CD4-positive, alpha-beta T cell (primary cell): ENCODE results near the gene GLCCI1. TPM values are rescaled to one million over a fixed set of nuclear protein-coding genes. Genes with fewer than 3 reads are reported as not detected.

Experiments
- ATAC-seq: fragments of 200-7000 bp; cut with Tn5 transposase; one replicate; pipeline ENCODE4 v1.10.0; 2022; ENCODE audit warnings: mild to moderate bottlenecking; ENCODE audit not compliant: poor library complexity
- CTCF ChIA-PET: fragments of 350-600 bp; sonication (Branson Sonifier 250); formaldehyde crosslinking; loops from one replicate; lab custom pipeline; 2021; ENCODE audit warnings: antibody characterized with exemption, inconsistent platforms; lab: Charles Lee
- POLR2A ChIA-PET: fragments of 350-600 bp; sonication (Branson Sonifier 250); formaldehyde crosslinking; loops from one replicate; lab custom pipeline; 2021; ENCODE audit warnings: antibody characterized with exemption, inconsistent platforms; lab: Charles Lee
- DNase-seq, 14 experiments: peaks; one replicate each; pipeline ENCODE4 v3.0.0-alpha.2; 2013 to 2020; ENCODE audit warnings: mixed read lengths in 2 of 14
- H3K27ac ChIP-seq, 2 donors: one replicate each; pipeline versions ENCODE4 v1.5.1 to v1.7.0; 2013; ENCODE audit warnings: low read length in 2 of 2, low read depth in 1 of 2, mild to moderate bottlenecking in 1 of 2
- H3K27me3 ChIP-seq, 2 experiments: 1 replicate in 1 of 2; 2 replicates in 1 of 2; pipeline versions ENCODE4 v1.6.1 to v1.7.0; 2013; ENCODE audit warnings: low read length in 2 of 2, control low read depth in 1 of 2, mild to moderate bottlenecking in 1 of 2, moderate library complexity in 1 of 2; ENCODE audit not compliant: insufficient read depth in 2 of 2, control insufficient read depth in 1 of 2
- H3K36me3 ChIP-seq: one replicate; pipeline ENCODE4 v1.6.1; 2013; ENCODE audit warnings: low read length, control low read depth; ENCODE audit not compliant: insufficient read depth
- H3K4me1 ChIP-seq: one replicate; pipeline ENCODE4 v1.6.1; 2013; ENCODE audit warnings: low read length, control low read depth; ENCODE audit not compliant: insufficient read depth
- H3K4me3 ChIP-seq: one replicate; pipeline ENCODE4 v1.5.1; 2013; ENCODE audit warnings: mild to moderate bottlenecking, low read length, moderate library complexity
- H3K9me3 ChIP-seq, 2 experiments: 1 replicate in 1 of 2; 2 replicates in 1 of 2; pipeline versions ENCODE4 v1.6.1 to v1.7.0; 2013; ENCODE audit warnings: low read length in 2 of 2, mild to moderate bottlenecking in 2 of 2, control low read depth in 1 of 2, moderate library complexity in 1 of 2; ENCODE audit not compliant: control insufficient read depth in 1 of 2, insufficient read depth in 1 of 2
- H3K27ac Mint-ChIP-seq: one replicate; pipeline ENCODE4 v1.8.0; 2020; ENCODE audit warnings: mixed read lengths
- H3K27me3 Mint-ChIP-seq: one replicate; pipeline ENCODE4 v1.8.0; 2021; ENCODE audit warnings: mixed read lengths
- H3K36me3 Mint-ChIP-seq: one replicate; pipeline ENCODE4 v1.8.0; 2021; ENCODE audit warnings: low read depth, mixed read lengths
- H3K4me1 Mint-ChIP-seq: one replicate; pipeline ENCODE4 v1.8.0; 2021; ENCODE audit warnings: low read depth, mixed read lengths
- H3K4me3 Mint-ChIP-seq: one replicate; pipeline ENCODE4 v1.8.0; 2020; ENCODE audit warnings: mild to moderate bottlenecking, mixed read lengths
- H3K9me3 Mint-ChIP-seq: one replicate; pipeline ENCODE4 v1.8.0; 2020; ENCODE audit warnings: mixed read lengths
- CTCF ChIP-seq: fragments of 200-600 bp; IDR thresholded peaks from one replicate; pipeline ENCODE4 v1.8.0; 2022; ENCODE audit warnings: antibody characterized with exemption, mild to moderate bottlenecking
- intact Hi-C, 2 experiments: fragments of 100-400 bp; cut with DNase I in 1 of 2; cut with micrococcal nuclease in 1 of 2; formaldehyde crosslinking; loops; one replicate each; pipeline versions ENCODE4 v1.15.1 to v1.9.0; 2023 to 2025; cut with DNase I, micrococcal nuclease
- total RNA-seq, 174 experiments: library from RNA in 2 of 174; stranded (reverse) in 2 of 174; gene quantifications; one replicate each; pipeline ENCODE4 v1.2.3 and lab custom pipeline; 2021 to 2026

The GLCCI1 gene
- total RNA-seq, 2 experiments from 2014 or later: 22.2 to 22.3 TPM

- peaks cover 22% of the 10 kb centered on the region for H3K4me1 Mint-ChIP-seq
- no peaks in the 10 kb centered on the region for H3K36me3 ChIP-seq
- H3K27me3 ChIP-seq: no peaks in the 10 kb centered on the region
- no peak overlapping the region for H3K27ac Mint-ChIP-seq
- no peaks in the 10 kb centered on the region for H3K27me3 Mint-ChIP-seq
- no peaks in the 10 kb centered on the region for H3K36me3 Mint-ChIP-seq
- no peaks in the 10 kb centered on the region for H3K9me3 Mint-ChIP-seq
- DNase-seq: no peak
- no peak overlapping the region for H3K27ac ChIP-seq
- no peak for ATAC-seq
- intact Hi-C loops: no loop called here
- POLR2A ChIA-PET: interaction anchor here (0.9 to 3.0 kb wide), 2 partner anchors 18 to 46 kb away, joined by 3 to 9 read pairs; no protein-coding TSS in a partner anchor
- H3K4me1 ChIP-seq: peaks cover 9% of the 10 kb centered on the region
- CTCF ChIA-PET: no interaction called here
- H3K4me3 Mint-ChIP-seq: no peak overlapping the region
- H3K9me3 ChIP-seq: no peaks in the 10 kb centered on the region
- no peak overlapping the region for H3K4me3 ChIP-seq
- TF ChIP-seq CTCF: no peak
Observed at GRCh38 chr7:7962851-7963250, 5.7 kb upstream of the GLCCI1 start.

GRCh38 chr7:7964250-7964649 is 4.3 kb upstream of the GLCCI1 start:
- POLR2A ChIA-PET: interaction anchor here (1.8 to 3.0 kb wide), 2 partner anchors 11 to 19 kb away, joined by 6 to 9 read pairs; no protein-coding TSS in a partner anchor
- Mint-ChIP-seq H3K27me3 (no peaks in the 10 kb centered on the region), H3K9me3 (no peaks in the 10 kb centered on the region), H3K36me3 (peaks cover 4% of the 10 kb centered on the region), H3K4me3 (no peak overlapping the region), H3K4me1 (peaks cover 27% of the 10 kb centered on the region), H3K27ac (no peak overlapping the region)
- Histone ChIP-seq H3K9me3 (no peaks in the 10 kb centered on the region), H3K36me3 (no peaks in the 10 kb centered on the region), H3K27ac (no peak overlapping the region), H3K4me1 (peaks cover 9% of the 10 kb centered on the region), H3K27me3 (no peaks in the 10 kb centered on the region), H3K4me3 (no peak overlapping the region)
- CTCF ChIA-PET: interaction anchor here (3.7 kb wide), 1 partner anchor 226 kb away, joined by 11 read pairs; no protein-coding TSS in a partner anchor
- intact Hi-C loops: no loop called here
- no peak for ATAC-seq
- TF ChIP-seq CTCF: no peak
- DNase-seq: no peak

GRCh38 chr7:7964691-7965090 is 3.9 kb upstream of the GLCCI1 start:
- no peak for DNase-seq
- no peaks in the 10 kb centered on the region for H3K27me3 Mint-ChIP-seq
- TF ChIP-seq CTCF: no peak

More at GRCh38 chr7:7964691-7965090, 3.9 kb upstream of the GLCCI1 start:
- ChIA-PET CTCF (interaction anchor here (3.7 kb wide), 1 partner anchor 226 kb away, joined by 11 read pairs; no protein-coding TSS in a partner anchor), POLR2A (interaction anchor here (1.8 to 3.0 kb wide), 2 partner anchors 12 to 20 kb away, joined by 6 to 9 read pairs; no protein-coding TSS in a partner anchor)
- Histone ChIP-seq H3K4me1 (peaks cover 9% of the 10 kb centered on the region), H3K36me3 (no peaks in the 10 kb centered on the region), H3K27me3 (no peaks in the 10 kb centered on the region), H3K27ac (no peak overlapping the region), H3K9me3 (no peaks in the 10 kb centered on the region), H3K4me3 (no peak overlapping the region)
- Mint-ChIP-seq H3K4me3 (no peak overlapping the region), H3K27ac (no peak overlapping the region), H3K36me3 (peaks cover 4% of the 10 kb centered on the region), H3K4me1 (peaks cover 27% of the 10 kb centered on the region), H3K9me3 (no peaks in the 10 kb centered on the region)
- intact Hi-C loops: loop anchor here in 1 of 2 experiments (5.0 kb wide), 1 partner anchor 228 kb away; no protein-coding TSS in a partner anchor
- no peak for ATAC-seq
